ENCODE results near the gene ZDHHC14.

- TF ChIP-seq, protein P1, sequence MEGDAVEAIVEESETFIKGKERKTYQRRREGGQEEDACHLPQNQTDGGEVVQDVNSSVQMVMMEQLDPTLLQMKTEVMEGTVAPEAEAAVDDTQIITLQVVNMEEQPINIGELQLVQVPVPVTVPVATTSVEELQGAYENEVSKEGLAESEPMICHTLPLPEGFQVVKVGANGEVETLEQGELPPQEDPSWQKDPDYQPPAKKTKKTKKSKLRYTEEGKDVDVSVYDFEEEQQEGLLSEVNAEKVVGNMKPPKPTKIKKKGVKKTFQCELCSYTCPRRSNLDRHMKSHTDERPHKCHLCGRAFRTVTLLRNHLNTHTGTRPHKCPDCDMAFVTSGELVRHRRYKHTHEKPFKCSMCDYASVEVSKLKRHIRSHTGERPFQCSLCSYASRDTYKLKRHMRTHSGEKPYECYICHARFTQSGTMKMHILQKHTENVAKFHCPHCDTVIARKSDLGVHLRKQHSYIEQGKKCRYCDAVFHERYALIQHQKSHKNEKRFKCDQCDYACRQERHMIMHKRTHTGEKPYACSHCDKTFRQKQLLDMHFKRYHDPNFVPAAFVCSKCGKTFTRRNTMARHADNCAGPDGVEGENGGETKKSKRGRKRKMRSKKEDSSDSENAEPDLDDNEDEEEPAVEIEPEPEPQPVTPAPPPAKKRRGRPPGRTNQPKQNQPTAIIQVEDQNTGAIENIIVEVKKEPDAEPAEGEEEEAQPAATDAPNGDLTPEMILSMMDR (IDR thresholded peaks at IDR 0.05): no peak
- no peak for TF ChIP-seq ZFX (IDR thresholded peaks at IDR 0.05; ENCODE audit: borderline replicate concordance)
Observed at GRCh38 chr6:157650801-157651200, 269.8 kb downstream of the ZDHHC14 start.

All from 22Rv1 (cell line).